Left ventricle myocardium inferior (tissue), 1 donor: ENCODE data around the gene SLC22A12. TPM values are rescaled to one million over a fixed set of nuclear protein-coding genes. Genes with fewer than 3 reads are reported as not detected.

ENCODE experiments used
- DNase-seq: peaks from one replicate; pipeline ENCODE4 v3.0.0-alpha.2; 2020
- H3K27ac ChIP-seq: fragments of 200-600 bp; replicated peaks from 2 replicates; pipeline ENCODE4 v1.8.0; 2021
- H3K27me3 ChIP-seq: fragments of 200-600 bp; 2 replicates; pipeline ENCODE4 v1.8.0; 2021; ENCODE audit warnings: low read depth
- H3K36me3 ChIP-seq: fragments of 200-600 bp; 2 replicates; pipeline ENCODE4 v1.8.0; 2021
- H3K4me1 ChIP-seq: fragments of 200-600 bp; 2 replicates; pipeline ENCODE4 v1.8.0; 2021
- H3K4me3 ChIP-seq: fragments of 200-600 bp; 2 replicates; pipeline ENCODE4 v1.8.0; 2021; ENCODE audit warnings: mild to moderate bottlenecking, moderate library complexity
- H3K9me3 ChIP-seq: fragments of 200-600 bp; replicated peaks from 2 replicates; pipeline ENCODE4 v1.8.0; 2021
- intact Hi-C: fragments of 100-400 bp; cut with micrococcal nuclease; formaldehyde crosslinking; loops from one replicate; pipeline ENCODE4 v1.11.0; 2022
- total RNA-seq: library from RNA; stranded (reverse); fragmentation: NEBNext Ultra II Directional; extraction: Animal tissue kit (Norgen Biotek cat#: 25700); gene quantifications from one replicate; pipeline ENCODE4 v1.2.1, GENCODE V29; 2021
- TF ChIP-seq, protein P1 (sequence below): fragments of 200-600 bp; IDR thresholded peaks from 2 replicates; pipeline ENCODE4 v1.8.0; 2021; ENCODE audit warnings: antibody characterized with exemption, mild to moderate bottlenecking, borderline replicate concordance
- donor health status: DM: no; HTN: yes; CAD: no; lungs with severe emphysema.

Gene SLC22A12
- total RNA-seq, 1 donor from 2014 or later = not detected

DNA sequence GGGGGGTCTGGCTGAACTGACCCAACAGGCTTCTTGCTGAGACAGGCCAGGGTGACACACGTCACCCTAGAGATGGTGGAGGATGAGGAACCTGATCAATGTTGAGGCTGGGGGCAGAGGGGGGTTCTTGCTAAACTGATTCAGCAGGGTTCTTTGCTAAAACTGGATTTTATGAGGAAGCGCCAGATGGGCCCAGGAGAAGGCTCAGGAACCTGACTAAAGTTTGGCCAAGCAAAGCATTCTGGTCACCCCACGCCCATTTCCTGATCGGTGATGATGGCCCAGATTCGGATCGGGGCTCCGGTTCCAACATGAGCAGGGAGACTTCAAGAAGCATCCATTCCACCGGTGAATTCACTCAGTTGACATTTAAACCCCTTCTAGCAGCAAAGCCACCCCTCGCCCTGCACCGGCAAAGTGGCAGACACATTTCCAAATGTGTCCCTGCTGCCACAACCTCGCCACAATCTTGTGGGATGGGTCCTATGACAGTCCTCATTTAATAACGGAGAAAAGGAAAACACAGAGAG is 34.2 kb upstream of the SLC22A12 start:
- peaks cover 30% of the 10 kb centered on the region for H3K27me3 ChIP-seq
- no peak for DNase-seq
- H3K36me3 ChIP-seq = no peaks in the 10 kb centered on the region
- H3K4me1 ChIP-seq = peaks cover 23% of the 10 kb centered on the region
- no peak overlapping the region for H3K4me3 ChIP-seq
- H3K27ac ChIP-seq = no peak overlapping the region
- TF ChIP-seq, protein P1, sequence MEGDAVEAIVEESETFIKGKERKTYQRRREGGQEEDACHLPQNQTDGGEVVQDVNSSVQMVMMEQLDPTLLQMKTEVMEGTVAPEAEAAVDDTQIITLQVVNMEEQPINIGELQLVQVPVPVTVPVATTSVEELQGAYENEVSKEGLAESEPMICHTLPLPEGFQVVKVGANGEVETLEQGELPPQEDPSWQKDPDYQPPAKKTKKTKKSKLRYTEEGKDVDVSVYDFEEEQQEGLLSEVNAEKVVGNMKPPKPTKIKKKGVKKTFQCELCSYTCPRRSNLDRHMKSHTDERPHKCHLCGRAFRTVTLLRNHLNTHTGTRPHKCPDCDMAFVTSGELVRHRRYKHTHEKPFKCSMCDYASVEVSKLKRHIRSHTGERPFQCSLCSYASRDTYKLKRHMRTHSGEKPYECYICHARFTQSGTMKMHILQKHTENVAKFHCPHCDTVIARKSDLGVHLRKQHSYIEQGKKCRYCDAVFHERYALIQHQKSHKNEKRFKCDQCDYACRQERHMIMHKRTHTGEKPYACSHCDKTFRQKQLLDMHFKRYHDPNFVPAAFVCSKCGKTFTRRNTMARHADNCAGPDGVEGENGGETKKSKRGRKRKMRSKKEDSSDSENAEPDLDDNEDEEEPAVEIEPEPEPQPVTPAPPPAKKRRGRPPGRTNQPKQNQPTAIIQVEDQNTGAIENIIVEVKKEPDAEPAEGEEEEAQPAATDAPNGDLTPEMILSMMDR = no peak
- intact Hi-C loops = no loop called here
- H3K9me3 ChIP-seq = no peaks in the 10 kb centered on the region

DNA sequence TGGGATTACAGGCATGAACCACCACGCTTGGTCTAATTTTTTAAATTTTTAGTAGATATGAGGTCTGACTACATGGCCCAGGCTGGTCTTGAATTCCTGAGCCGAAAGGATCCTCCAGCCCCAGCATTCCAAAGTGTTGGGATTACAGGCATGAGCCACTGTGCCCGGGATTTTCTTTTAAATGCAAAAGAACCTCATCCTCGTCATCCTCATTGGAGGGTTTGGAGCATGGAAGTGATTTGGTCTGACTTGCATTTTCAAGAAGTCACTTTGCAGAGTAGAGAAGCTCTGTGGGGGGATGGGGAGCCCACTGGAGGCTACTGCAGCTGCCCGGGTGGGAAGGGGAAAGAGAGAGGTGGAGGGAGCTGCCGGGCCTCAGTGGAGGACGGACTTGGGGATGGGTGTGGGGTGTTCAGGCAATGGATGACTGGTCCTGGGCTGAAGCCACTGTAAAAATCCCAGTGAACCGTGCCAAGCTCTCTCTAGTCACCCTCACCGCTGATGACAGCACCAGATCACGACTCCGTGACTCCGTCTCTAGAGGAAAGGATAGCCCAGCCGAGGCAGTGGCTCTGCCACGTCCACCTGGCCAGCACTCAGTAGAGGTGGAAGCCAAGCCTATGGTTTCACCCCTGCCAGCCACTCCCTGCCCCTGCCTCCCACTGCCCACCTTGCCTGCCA is 32.8 kb upstream of the SLC22A12 start:
- H3K9me3 ChIP-seq = no peaks in the 10 kb centered on the region
- H3K36me3 ChIP-seq = no peaks in the 10 kb centered on the region
- peaks cover 38% of the 10 kb centered on the region for H3K27me3 ChIP-seq
- intact Hi-C loops = no loop called here
- no peak for DNase-seq
- peaks cover 23% of the 10 kb centered on the region for H3K4me1 ChIP-seq
- TF ChIP-seq, protein P1 = no peak
- no peak overlapping the region for H3K4me3 ChIP-seq
- H3K27ac ChIP-seq = no peak overlapping the region

DNA sequence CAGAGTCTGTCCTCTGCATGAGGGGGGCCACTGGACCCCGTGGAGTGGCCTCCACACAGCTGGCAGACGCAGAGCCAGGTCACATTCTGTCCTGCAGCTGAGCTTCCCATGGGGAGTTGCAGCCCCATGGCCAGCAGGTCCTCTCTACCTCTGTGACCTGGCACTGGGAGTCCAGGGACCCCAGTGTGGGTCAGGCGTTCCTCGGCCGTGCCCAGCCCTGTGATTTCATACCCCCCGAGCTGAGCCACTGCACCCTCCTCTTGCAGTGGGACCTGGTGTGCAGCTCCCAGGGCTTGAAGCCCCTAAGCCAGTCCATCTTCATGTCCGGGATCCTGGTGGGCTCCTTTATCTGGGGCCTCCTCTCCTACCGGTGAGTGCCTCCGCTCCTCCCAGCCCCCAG is 32.2 kb upstream of the SLC22A12 start:
- no peak overlapping the region for H3K4me3 ChIP-seq
- H3K27ac ChIP-seq = no peak overlapping the region
- no peaks in the 10 kb centered on the region for H3K36me3 ChIP-seq
- H3K27me3 ChIP-seq = peaks cover 38% of the 10 kb centered on the region
- H3K4me1 ChIP-seq = peaks cover 17% of the 10 kb centered on the region
- no peak for DNase-seq
- intact Hi-C loops = no loop called here
- no peaks in the 10 kb centered on the region for H3K9me3 ChIP-seq
- TF ChIP-seq, protein P1 = no peak

DNA sequence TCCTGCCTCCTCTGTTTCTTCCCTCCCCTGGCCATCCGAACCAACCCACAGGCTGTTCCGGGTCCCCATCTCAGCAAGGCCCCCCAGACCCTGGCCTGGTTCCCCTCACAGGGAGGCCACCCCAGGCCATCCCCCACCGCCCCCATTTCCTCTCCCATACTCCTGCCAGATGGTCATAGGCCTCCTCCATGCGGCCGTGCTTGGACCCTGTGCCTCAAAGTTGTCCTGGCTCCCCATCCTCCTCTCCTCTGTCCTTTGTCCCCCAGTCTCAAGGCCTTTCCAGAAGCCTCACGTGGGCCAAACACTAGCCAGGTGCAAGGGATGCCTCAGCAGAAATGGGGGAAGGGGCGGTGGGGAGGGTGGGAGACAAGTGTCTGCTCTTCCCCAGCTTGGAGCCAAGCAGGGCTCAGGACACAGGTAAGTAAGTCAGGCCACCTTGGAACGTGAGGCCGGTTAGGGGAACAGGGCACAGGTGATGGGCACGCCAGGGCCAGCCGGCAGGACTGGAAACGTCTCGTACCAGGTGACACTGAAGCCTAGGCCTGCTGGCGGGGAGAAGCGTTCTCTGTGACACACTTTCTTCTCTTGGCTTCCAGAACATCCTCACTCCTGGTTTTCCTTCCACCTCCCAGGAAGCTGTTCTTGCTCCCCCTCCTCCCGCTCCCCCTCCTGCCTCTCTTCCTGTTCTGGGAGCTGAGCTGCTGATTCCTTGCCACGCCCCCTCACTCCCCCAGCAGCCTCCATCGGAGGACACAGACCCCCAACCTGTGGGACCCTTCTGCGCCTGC is 31.5 kb upstream of the SLC22A12 start:
- peaks cover 10% of the 10 kb centered on the region for H3K4me1 ChIP-seq
- no peak for DNase-seq
- H3K9me3 ChIP-seq = no peaks in the 10 kb centered on the region
- intact Hi-C loops = no loop called here
- no peak overlapping the region for H3K4me3 ChIP-seq
- peaks cover 38% of the 10 kb centered on the region for H3K27me3 ChIP-seq
- TF ChIP-seq, protein P1 = no peak
- H3K27ac ChIP-seq = no peak overlapping the region
- no peaks in the 10 kb centered on the region for H3K36me3 ChIP-seq

DNA sequence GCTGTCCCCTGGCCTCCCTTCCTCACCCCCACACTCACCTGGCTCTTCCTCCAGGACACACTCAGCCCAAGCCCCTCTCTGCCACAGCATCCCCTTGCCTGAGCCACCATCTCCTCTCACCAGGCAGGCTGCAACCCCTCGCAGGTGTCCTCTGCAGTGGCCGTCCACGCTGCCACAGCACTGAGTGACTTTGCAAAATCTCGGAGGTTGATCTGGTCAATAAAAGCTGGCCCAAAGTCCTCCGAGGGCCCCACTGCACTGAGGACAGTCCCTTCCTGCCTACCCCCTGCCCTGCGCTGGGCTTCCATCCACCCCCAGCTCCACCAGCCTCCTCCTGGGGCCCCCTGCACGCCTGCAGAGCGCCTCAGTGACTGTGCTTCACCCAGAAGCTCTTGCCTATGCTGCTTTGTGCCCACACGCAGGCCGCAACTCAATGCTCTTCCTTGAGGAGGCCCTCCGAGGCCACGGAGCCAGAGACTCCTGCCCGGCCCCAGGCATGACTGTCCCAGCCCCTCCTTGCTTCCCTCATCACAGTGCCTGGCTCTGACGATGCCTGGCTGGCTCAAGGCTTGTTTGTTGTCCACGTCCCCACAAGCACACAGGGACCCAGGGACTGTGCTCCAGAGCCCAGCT is 30.8 kb upstream of the SLC22A12 start:
- no peaks in the 10 kb centered on the region for H3K9me3 ChIP-seq
- TF ChIP-seq, protein P1 = no peak
- DNase-seq = no peak
- no peak overlapping the region for H3K27ac ChIP-seq
- peaks cover 3% of the 10 kb centered on the region for H3K4me1 ChIP-seq
- H3K36me3 ChIP-seq = no peaks in the 10 kb centered on the region
- H3K27me3 ChIP-seq = peaks cover 38% of the 10 kb centered on the region
- intact Hi-C loops = no loop called here
- H3K4me3 ChIP-seq = no peak overlapping the region
